GM12801 (cell line): ENCODE measurements around the gene ZBTB2.

ENCODE experiments used
- TF ChIP-seq, protein P1 (sequence below): IDR thresholded peaks from one replicate; pipeline ENCODE4 v1.5.1; 2011; ENCODE audit warnings: control low read depth; ENCODE audit not compliant: insufficient read length; ENCODE audit errors: extremely low read depth

ZBTB2 gene

DNA sequence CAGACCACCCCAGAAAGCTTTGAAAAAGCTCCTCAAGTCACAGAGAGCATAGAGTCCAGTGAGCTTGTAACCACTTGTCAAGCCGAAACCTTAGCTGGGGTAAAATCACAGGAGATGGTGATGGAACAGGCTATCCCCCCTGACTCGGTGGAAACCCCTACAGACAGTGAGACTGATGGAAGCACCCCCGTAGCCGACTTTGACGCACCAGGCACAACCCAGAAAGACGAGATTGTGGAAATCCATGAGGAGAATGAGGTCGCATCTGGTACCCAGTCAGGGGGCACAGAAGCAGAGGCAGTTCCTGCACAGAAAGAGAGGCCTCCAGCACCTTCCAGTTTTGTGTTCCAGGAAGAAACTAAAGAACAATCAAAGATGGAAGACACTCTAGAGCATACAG is 39.6 kb downstream of the ZBTB2 start:
- TF ChIP-seq, protein P1, sequence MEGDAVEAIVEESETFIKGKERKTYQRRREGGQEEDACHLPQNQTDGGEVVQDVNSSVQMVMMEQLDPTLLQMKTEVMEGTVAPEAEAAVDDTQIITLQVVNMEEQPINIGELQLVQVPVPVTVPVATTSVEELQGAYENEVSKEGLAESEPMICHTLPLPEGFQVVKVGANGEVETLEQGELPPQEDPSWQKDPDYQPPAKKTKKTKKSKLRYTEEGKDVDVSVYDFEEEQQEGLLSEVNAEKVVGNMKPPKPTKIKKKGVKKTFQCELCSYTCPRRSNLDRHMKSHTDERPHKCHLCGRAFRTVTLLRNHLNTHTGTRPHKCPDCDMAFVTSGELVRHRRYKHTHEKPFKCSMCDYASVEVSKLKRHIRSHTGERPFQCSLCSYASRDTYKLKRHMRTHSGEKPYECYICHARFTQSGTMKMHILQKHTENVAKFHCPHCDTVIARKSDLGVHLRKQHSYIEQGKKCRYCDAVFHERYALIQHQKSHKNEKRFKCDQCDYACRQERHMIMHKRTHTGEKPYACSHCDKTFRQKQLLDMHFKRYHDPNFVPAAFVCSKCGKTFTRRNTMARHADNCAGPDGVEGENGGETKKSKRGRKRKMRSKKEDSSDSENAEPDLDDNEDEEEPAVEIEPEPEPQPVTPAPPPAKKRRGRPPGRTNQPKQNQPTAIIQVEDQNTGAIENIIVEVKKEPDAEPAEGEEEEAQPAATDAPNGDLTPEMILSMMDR: no peak

DNA sequence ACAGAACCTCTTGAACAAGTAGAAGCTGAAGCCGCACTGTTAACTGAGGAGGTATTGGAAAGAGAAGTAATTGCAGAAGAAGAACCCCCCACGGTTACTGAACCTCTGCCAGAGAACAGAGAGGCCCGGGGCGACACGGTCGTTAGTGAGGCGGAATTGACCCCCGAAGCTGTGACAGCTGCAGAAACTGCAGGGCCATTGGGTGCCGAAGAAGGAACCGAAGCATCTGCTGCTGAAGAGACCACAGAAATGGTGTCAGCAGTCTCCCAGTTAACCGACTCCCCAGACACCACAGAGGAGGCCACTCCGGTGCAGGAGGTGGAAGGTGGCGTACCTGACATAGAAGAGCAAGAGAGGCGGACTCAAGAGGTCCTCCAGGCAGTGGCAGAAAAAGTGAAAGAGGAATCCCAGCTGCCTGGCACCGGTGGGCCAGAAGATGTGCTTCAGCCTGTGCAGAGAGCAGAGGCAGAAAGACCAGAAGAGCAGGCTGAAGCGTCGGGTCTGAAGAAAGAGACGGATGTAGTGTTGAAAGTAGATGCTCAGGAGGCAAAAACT is 40.1 kb downstream of the ZBTB2 start:
- TF ChIP-seq, protein P1: no peak

DNA sequence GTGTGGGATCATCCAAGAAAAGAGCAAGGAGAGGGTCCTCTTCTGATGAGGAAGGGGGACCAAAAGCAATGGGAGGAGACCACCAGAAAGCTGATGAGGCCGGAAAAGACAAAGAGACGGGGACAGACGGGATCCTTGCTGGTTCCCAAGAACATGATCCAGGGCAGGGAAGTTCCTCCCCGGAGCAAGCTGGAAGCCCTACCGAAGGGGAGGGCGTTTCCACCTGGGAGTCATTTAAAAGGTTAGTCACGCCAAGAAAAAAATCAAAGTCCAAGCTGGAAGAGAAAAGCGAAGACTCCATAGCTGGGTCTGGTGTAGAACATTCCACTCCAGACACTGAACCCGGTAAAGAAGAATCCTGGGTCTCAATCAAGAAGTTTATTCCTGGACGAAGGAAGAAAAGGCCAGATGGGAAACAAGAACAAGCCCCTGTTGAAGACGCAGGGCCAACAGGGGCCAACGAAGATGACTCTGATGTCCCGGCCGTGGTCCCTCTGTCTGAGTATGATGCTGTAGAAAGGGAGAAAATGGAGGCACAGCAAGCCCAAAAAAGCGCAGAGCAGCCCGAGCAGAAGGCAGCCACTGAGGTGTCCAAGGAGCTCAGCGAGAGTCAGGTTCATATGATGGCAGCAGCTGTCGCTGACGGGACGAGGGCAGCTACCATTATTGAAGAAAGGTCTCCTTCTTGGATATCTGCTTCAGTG is 40.8 kb downstream of the ZBTB2 start:
- TF ChIP-seq, protein P1: no peak

DNA sequence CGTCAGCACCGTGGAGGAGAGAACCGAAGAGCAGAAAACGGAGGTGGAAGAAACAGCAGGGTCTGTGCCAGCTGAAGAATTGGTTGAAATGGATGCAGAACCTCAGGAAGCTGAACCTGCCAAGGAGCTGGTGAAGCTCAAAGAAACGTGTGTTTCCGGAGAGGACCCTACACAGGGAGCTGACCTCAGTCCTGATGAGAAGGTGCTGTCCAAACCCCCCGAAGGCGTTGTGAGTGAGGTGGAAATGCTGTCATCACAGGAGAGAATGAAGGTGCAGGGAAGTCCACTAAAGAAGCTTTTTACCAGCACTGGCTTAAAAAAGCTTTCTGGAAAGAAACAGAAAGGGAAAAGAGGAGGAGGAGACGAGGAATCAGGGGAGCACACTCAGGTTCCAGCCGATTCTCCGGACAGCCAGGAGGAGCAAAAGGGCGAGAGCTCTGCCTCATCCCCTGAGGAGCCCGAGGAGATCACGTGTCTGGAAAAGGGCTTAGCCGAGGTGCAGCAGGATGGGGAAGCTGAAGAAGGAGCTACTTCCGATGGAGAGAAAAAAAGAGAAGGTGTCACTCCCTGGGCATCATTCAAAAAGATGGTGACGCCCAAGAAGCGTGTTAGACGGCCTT is 41.6 kb downstream of the ZBTB2 start:
- TF ChIP-seq, protein P1: no peak

DNA sequence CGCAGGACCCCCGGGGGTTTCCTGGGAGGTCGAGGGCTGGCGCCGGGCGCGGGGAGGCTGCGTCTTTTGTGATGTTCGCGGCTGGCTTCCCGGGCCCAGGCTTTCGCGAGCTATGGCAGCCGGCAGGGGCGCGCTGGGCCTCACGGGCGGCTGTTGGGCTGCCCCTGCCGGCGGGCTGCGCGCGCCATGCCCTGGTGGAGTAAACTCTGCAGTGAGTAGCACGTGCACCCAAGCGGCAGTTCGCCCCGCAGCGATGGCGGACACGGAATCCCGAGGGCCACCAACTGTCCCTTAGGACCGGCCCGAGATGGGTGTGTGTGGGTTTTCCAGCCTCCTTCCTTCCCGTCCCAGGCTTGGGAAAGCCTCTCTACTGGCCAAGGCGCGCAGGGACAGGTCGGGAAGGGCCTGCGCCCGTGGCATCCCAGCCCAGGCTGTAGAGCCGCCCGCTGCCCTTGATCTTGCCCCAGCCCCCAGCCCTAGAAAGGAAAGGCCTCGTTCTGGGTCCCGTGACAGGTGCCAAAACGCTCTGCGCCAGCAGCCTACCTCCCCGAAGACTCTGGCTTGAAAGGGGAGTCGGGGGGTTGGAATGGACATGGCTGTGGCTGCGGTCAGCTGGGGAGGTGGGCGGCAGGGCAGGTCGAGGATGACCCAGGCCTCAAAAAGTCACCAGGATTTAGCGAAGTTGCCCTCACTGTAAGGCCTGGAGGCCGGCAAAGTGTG is 49.7 kb downstream of the ZBTB2 start:
- TF ChIP-seq, protein P1: no peak

DNA sequence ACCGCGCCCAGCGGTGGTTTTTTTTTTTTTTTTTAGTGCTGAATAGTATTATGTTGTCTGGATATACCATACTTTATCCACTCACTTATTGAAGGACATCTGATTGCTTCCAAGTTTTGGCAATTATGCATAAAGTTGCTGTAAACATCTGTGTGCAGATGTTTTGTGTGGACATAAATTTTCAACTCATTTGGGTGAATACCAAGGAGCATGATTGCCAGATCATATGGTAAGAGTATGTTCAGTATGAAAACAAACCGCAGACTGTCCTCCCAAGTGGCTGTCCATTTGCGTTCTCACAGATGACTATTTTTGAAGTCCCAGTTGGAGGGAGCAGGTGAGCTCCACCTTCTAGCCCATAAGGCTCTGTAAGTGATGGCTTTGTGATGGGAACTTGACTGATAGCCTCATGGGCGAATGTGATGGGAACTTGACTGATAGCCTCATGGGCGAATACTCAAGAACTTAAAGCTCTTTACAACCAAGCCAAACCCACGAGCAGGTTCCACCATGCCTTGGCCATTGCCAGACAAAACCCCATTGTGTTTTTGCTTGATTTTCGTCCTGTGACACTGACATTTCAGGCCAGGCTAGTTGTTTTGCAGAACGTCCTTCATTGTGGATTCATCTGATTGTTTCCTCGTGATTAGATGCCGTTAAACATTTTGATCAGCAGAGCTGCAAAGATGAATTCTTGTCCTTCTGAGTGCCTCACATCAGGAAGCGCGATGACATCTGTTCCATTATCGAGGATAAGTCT is 51.0 kb downstream of the ZBTB2 start:
- TF ChIP-seq, protein P1: no peak

DNA sequence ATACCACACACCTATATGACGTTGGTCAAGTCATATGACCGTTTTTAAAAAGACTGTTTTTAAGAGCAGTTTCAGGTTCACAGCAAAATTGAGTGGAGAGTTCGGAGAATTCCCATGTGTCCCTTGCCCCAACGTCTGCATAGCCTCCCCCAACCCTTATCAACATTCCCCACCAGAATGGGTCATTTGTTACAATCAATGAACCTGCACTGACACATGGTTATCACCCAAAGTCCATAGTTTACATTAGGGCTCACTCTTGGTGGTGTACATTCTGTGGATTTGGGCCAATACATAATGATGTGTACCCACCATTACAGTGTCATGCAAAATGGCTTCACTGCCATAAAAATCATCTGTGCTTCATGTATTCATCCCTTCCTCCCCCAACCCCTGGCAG is 52.0 kb downstream of the ZBTB2 start:
- TF ChIP-seq, protein P1: no peak
